ENCODE results near the gene INSYN1. TPM values are rescaled to one million over a fixed set of nuclear protein-coding genes. Genes with fewer than 3 reads are reported as not detected.

INSYN1 gene
- total and polyA plus RNA-seq, 2 experiments from 2014 or later = 0.18 to 14.2 TPM

DNA sequence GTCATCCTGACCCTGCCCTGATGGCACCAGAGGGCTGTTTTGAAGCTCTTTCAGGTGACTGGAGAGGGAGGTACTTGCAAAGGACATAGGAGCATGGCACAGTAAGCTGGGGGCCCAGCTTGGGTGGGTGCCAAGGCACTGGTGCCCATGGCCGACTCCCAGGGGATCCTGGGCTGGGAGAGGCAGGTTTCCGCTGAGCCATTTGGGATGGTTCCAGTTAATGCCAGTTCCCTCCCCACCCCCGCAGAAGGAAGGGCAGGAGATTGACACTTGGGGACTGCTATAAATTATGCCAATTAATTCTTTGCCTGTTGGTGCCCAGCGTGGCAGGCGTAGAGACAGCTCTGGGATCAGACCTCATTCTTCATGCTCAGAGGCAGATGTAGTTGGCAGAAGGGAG is 42.8 kb downstream of the INSYN1 start (continued):
- TF ChIP-seq CREB1 (CRISPR knock-in tag; IDR thresholded peaks at IDR 0.05; ENCODE audit: low read depth) (no peak), EZH2phosphoT487 (IDR thresholded peaks at IDR 0.05; ENCODE audit: unreplicated experiment) (no peak)

DNA sequence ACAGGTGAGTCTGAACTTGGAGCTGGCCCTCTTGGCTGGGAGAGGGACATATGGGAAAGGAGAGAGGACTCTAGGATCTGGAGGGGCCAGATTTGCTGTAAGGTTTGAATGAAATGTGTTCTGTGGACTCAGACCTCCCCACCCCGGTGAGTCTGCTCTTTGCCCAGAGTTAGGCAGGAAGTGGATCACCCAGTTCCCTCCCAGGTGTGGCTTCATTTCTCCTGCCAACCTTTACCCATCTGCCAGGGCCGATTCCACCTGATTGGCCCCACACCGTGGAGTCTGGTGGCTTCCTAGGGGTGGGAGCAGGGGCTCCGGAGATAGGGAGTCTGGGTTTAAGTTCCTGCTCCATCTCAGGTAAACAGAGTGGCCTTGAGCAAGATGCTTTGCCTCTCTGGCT is 43.5 kb downstream of the INSYN1 start:
- H3K4me3 Mint-ChIP-seq = no peak overlapping the region
- H3K4me1 Mint-ChIP-seq = no peaks in the 10 kb centered on the region; the same call in 2 of the 3 replicates
- Histone ChIP-seq H3K4me2 (no peak overlapping the region), H4K20me1 (replicated peaks; ENCODE audit: insufficient read depth) (peaks cover 2% of the 10 kb centered on the region), H3K36me3 (ENCODE audit: insufficient read depth) (no peaks in the 10 kb centered on the region; the same call in 1 of the 2 replicates), H3K4me3 (no peak overlapping the region), H3K27me3 (ENCODE audit: insufficient read depth) (no peaks in the 10 kb centered on the region), H3K4me1 (ENCODE audit: insufficient read depth) (no peaks in the 10 kb centered on the region), H3K79me2 (replicated peaks; ENCODE audit: insufficient read depth) (peaks cover 3% of the 10 kb centered on the region), H3K27ac (ENCODE audit: low read depth) (no peak overlapping the region), H3F3A (replicated peaks; ENCODE audit: low read depth) (no peaks in the 10 kb centered on the region), H2AFZ (no peak overlapping the region), H3K9me2 (ENCODE audit: insufficient read depth) (no peaks in the 10 kb centered on the region)
- no peak for ATAC-seq
- H3K27ac Mint-ChIP-seq = no peak overlapping the region
- H3K27me3 Mint-ChIP-seq (ENCODE audit: insufficient read depth, low read depth, poor library complexity) = peaks cover 14% of the 10 kb centered on the region
- H3K36me3 Mint-ChIP-seq (ENCODE audit: low read depth) = peaks cover 75% of the 10 kb centered on the region
- TF ChIP-seq, protein P1, sequence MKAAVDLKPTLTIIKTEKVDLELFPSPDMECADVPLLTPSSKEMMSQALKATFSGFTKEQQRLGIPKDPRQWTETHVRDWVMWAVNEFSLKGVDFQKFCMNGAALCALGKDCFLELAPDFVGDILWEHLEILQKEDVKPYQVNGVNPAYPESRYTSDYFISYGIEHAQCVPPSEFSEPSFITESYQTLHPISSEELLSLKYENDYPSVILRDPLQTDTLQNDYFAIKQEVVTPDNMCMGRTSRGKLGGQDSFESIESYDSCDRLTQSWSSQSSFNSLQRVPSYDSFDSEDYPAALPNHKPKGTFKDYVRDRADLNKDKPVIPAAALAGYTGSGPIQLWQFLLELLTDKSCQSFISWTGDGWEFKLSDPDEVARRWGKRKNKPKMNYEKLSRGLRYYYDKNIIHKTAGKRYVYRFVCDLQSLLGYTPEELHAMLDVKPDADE (IDR thresholded peaks at IDR 0.05) = no peak
- no peak for TF ChIP-seq NANOG (IDR thresholded peaks at IDR 0.05; ENCODE audit: borderline replicate concordance)
- TF ChIP-seq, protein P2, sequence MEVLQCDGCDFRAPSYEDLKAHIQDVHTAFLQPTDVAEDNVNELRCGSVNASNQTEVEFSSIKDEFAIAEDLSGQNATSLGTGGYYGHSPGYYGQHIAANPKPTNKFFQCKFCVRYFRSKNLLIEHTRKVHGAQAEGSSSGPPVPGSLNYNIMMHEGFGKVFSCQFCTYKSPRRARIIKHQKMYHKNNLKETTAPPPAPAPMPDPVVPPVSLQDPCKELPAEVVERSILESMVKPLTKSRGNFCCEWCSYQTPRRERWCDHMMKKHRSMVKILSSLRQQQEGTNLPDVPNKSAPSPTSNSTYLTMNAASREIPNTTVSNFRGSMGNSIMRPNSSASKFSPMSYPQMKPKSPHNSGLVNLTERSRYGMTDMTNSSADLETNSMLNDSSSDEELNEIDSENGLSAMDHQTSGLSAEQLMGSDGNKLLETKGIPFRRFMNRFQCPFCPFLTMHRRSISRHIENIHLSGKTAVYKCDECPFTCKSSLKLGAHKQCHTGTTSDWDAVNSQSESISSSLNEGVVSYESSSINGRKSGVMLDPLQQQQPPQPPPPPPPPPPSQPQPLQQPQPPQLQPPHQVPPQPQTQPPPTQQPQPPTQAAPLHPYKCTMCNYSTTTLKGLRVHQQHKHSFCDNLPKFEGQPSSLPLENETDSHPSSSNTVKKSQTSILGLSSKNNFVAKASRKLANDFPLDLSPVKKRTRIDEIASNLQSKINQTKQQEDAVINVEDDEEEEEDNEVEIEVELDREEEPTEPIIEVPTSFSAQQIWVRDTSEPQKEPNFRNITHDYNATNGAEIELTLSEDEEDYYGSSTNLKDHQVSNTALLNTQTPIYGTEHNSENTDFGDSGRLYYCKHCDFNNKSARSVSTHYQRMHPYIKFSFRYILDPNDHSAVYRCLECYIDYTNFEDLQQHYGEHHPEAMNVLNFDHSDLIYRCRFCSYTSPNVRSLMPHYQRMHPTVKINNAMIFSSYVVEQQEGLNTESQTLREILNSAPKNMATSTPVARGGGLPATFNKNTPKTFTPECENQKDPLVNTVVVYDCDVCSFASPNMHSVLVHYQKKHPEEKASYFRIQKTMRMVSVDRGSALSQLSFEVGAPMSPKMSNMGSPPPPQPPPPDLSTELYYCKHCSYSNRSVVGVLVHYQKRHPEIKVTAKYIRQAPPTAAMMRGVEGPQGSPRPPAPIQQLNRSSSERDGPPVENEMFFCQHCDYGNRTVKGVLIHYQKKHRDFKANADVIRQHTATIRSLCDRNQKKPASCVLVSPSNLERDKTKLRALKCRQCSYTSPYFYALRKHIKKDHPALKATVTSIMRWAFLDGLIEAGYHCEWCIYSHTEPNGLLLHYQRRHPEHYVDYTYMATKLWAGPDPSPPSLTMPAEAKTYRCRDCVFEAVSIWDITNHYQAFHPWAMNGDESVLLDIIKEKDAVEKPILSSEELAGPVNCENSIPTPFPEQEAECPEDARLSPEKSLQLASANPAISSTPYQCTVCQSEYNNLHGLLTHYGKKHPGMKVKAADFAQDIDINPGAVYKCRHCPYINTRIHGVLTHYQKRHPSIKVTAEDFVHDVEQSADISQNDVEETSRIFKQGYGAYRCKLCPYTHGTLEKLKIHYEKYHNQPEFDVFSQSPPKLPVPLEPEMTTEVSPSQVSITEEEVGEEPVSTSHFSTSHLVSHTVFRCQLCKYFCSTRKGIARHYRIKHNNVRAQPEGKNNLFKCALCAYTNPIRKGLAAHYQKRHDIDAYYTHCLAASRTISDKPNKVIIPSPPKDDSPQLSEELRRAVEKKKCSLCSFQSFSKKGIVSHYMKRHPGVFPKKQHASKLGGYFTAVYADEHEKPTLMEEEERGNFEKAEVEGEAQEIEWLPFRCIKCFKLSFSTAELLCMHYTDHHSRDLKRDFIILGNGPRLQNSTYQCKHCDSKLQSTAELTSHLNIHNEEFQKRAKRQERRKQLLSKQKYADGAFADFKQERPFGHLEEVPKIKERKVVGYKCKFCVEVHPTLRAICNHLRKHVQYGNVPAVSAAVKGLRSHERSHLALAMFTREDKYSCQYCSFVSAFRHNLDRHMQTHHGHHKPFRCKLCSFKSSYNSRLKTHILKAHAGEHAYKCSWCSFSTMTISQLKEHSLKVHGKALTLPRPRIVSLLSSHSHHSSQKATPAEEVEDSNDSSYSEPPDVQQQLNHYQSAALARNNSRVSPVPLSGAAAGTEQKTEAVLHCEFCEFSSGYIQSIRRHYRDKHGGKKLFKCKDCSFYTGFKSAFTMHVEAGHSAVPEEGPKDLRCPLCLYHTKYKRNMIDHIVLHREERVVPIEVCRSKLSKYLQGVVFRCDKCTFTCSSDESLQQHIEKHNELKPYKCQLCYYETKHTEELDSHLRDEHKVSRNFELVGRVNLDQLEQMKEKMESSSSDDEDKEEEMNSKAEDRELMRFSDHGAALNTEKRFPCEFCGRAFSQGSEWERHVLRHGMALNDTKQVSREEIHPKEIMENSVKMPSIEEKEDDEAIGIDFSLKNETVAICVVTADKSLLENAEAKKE (CRISPR knock-in tag; IDR thresholded peaks at IDR 0.05) = no peak
- TF ChIP-seq ZNF114 (CRISPR knock-in tag; IDR thresholded peaks at IDR 0.05) = no peak
- TF ChIP-seq CREB1 (CRISPR knock-in tag; IDR thresholded peaks at IDR 0.05; ENCODE audit: low read depth) = no peak
- no peak for TF ChIP-seq STAT1 (IDR thresholded peaks at IDR 0.05; ENCODE audit: unreplicated experiment)
- TF ChIP-seq POLR2AphosphoS5 (IDR thresholded peaks at IDR 0.05; ENCODE audit: low read depth) = no peak
- TF ChIP-seq, protein P3, sequence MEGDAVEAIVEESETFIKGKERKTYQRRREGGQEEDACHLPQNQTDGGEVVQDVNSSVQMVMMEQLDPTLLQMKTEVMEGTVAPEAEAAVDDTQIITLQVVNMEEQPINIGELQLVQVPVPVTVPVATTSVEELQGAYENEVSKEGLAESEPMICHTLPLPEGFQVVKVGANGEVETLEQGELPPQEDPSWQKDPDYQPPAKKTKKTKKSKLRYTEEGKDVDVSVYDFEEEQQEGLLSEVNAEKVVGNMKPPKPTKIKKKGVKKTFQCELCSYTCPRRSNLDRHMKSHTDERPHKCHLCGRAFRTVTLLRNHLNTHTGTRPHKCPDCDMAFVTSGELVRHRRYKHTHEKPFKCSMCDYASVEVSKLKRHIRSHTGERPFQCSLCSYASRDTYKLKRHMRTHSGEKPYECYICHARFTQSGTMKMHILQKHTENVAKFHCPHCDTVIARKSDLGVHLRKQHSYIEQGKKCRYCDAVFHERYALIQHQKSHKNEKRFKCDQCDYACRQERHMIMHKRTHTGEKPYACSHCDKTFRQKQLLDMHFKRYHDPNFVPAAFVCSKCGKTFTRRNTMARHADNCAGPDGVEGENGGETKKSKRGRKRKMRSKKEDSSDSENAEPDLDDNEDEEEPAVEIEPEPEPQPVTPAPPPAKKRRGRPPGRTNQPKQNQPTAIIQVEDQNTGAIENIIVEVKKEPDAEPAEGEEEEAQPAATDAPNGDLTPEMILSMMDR (conservative IDR thresholded peaks at IDR 0.05; ENCODE audit: low read depth in 2 of 2) = no peak
- no peak for TF ChIP-seq EZH2phosphoT487 (IDR thresholded peaks at IDR 0.05; ENCODE audit: unreplicated experiment)
- no peak for TF ChIP-seq ZNF331 (CRISPR knock-in tag; IDR thresholded peaks at IDR 0.05; ENCODE audit: low read depth)
- TF ChIP-seq EZH2 (IDR thresholded peaks at IDR 0.05; ENCODE audit: low read depth, unreplicated experiment) = no peak
- TF ChIP-seq, protein P4, sequence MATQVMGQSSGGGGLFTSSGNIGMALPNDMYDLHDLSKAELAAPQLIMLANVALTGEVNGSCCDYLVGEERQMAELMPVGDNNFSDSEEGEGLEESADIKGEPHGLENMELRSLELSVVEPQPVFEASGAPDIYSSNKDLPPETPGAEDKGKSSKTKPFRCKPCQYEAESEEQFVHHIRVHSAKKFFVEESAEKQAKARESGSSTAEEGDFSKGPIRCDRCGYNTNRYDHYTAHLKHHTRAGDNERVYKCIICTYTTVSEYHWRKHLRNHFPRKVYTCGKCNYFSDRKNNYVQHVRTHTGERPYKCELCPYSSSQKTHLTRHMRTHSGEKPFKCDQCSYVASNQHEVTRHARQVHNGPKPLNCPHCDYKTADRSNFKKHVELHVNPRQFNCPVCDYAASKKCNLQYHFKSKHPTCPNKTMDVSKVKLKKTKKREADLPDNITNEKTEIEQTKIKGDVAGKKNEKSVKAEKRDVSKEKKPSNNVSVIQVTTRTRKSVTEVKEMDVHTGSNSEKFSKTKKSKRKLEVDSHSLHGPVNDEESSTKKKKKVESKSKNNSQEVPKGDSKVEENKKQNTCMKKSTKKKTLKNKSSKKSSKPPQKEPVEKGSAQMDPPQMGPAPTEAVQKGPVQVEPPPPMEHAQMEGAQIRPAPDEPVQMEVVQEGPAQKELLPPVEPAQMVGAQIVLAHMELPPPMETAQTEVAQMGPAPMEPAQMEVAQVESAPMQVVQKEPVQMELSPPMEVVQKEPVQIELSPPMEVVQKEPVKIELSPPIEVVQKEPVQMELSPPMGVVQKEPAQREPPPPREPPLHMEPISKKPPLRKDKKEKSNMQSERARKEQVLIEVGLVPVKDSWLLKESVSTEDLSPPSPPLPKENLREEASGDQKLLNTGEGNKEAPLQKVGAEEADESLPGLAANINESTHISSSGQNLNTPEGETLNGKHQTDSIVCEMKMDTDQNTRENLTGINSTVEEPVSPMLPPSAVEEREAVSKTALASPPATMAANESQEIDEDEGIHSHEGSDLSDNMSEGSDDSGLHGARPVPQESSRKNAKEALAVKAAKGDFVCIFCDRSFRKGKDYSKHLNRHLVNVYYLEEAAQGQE (IDR thresholded peaks at IDR 0.05; ENCODE audit: unreplicated experiment) = no peak
- TF ChIP-seq JUNB (IDR thresholded peaks at IDR 0.05; ENCODE audit: unreplicated experiment) = no peak
- no peaks in the 10 kb centered on the region for H3K9me3 Mint-ChIP-seq
- no peak for DNase-seq (ENCODE audit: low spot score)
